Measurements from ENCODE around the gene MYCBP2. TPM values are rescaled to one million over a fixed set of nuclear protein-coding genes. Genes with fewer than 3 reads are reported as not detected.

The MYCBP2 gene
- polyA plus RNA-seq, 2 of the 4 experiments (the other 2 are of a cell fraction) = 15.8 to 37.8 TPM

DNA sequence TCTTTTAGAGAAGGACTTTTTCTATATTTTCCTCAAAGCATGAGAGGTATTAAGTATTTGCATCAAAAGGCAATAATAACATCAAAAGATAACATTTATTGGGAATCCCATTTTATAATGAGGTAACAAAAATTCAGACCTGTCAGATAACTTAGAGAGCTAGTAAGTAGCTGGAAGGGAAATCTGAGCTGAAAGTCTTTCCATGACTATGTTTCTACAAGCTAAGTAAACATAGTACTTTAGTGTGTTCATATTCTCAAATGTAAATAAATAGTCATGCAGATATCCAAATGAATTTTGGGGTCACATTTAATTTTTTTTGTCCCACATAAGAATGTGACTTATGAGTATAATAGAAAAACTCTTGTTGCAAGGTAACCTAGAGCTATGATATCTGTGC lies 212.6 kb downstream of the MYCBP2 start:
- no peak overlapping the region for H3K4me3 ChIP-seq
- peak overlapping the region in 1 of 2 experiments; percentile 30; a peak in 1 of 6 replicates for H3K27ac ChIP-seq
- H3K4me1 ChIP-seq = peaks cover 17% of the 10 kb centered on the region
- CTCF ChIA-PET = no interaction called here
- peak overlapping the region; percentile 30; the same call in 1 of the 3 replicates for H3K4me2 ChIP-seq
- TF ChIP-seq ESRRA (IDR thresholded peaks at IDR 0.05; ENCODE audit: borderline replicate concordance, low read length) = no peak
- no peak for FAIRE-seq
- POLR2A ChIA-PET = no interaction called here
- H3K9me3 ChIP-seq = no peaks in the 10 kb centered on the region
- no peak for DNase-seq (ENCODE audit: low read depth in 1 of 2, low spot score in 1 of 2)
- no peak for ATAC-seq

GRCh38 chr13:77113496-77113895 lies 213.4 kb downstream of the MYCBP2 start:
- H3K4me2 ChIP-seq = peak overlapping the region; percentile 30; the same call in 1 of the 3 replicates
- POLR2A ChIA-PET = no interaction called here
- H3K4me3 ChIP-seq = no peak overlapping the region
- no peaks in the 10 kb centered on the region for H3K9me3 ChIP-seq
- no peak for DNase-seq (ENCODE audit: low read depth in 1 of 2, low spot score in 1 of 2)
- no peak for FAIRE-seq
- no peak for ATAC-seq
- peak overlapping the region in 1 of 2 experiments; percentile 30; a peak in 1 of 6 replicates for H3K27ac ChIP-seq
- CTCF ChIA-PET = no interaction called here
- TF ChIP-seq BHLHE40 (IDR thresholded peaks at IDR 0.05; ENCODE audit: low read depth, low read length) = no peak
- TF ChIP-seq KDM1A (IDR thresholded peaks at IDR 0.05; ENCODE audit: low read depth) = no peak
- no peak for TF ChIP-seq FOSB (CRISPR knock-in tag; IDR thresholded peaks at IDR 0.05)
- no peak for TF ChIP-seq PBX3 (IDR thresholded peaks at IDR 0.05)
- TF ChIP-seq JUN (IDR thresholded peaks at IDR 0.05) = no peak
- TF ChIP-seq HOXB13 (CRISPR knock-in tag; IDR thresholded peaks at IDR 0.05; ENCODE audit: low read depth) = no peak
- TF ChIP-seq, protein P1, sequence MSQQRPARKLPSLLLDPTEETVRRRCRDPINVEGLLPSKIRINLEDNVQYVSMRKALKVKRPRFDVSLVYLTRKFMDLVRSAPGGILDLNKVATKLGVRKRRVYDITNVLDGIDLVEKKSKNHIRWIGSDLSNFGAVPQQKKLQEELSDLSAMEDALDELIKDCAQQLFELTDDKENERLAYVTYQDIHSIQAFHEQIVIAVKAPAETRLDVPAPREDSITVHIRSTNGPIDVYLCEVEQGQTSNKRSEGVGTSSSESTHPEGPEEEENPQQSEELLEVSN (IDR thresholded peaks at IDR 0.05; ENCODE audit: borderline replicate concordance, low read depth) = no peak
- no peak for TF ChIP-seq KDM5A (IDR thresholded peaks at IDR 0.05)
- TF ChIP-seq, protein P2, sequence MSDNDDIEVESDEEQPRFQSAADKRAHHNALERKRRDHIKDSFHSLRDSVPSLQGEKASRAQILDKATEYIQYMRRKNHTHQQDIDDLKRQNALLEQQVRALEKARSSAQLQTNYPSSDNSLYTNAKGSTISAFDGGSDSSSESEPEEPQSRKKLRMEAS (IDR thresholded peaks at IDR 0.05) = no peak
- TF ChIP-seq ESRRA (IDR thresholded peaks at IDR 0.05; ENCODE audit: borderline replicate concordance, low read length) = no peak
- no peak for TF ChIP-seq PHF8 (IDR thresholded peaks at IDR 0.05; ENCODE audit: borderline replicate concordance, low read depth)
- no peak for TF ChIP-seq EHMT2 (IDR thresholded peaks at IDR 0.05; ENCODE audit: low read depth)
- no peak for TF ChIP-seq NFE2L2 (conservative IDR thresholded peaks at IDR 0.05; ENCODE audit: low read length)
- no peak for TF ChIP-seq HOXB5 (CRISPR knock-in tag; IDR thresholded peaks at IDR 0.05)
- H3K4me1 ChIP-seq = peaks cover 17% of the 10 kb centered on the region

- Histone ChIP-seq H3K4me1 (no peaks in the 10 kb centered on the region), H3K9me3 (no peaks in the 10 kb centered on the region), H3K27ac (no peak overlapping the region), H3K4me2 (no peak overlapping the region), H3K4me3 (no peak overlapping the region)
- 92% methylated on average over 2 of the region's 2 CpGs for WGBS (ENCODE audit: missing lambda C conversion rate)
- TF ChIP-seq CBX8 (IDR thresholded peaks at IDR 0.05) (no peak), ESRRA (IDR thresholded peaks at IDR 0.05; ENCODE audit: borderline replicate concordance, low read length) (no peak), SREBF2 (IDR thresholded peaks at IDR 0.05) (no peak), HDAC2 (IDR thresholded peaks at IDR 0.05) (no peak)
- POLR2A ChIA-PET = no interaction called here
- CTCF ChIA-PET = no interaction called here
- DNase-seq (ENCODE audit: low read depth in 1 of 2, low spot score in 1 of 2) (no peak), ATAC-seq (no peak), FAIRE-seq (no peak)
Observed at GRCh38 chr13:77105051-77105450, 221.8 kb downstream of the MYCBP2 start.

DNA sequence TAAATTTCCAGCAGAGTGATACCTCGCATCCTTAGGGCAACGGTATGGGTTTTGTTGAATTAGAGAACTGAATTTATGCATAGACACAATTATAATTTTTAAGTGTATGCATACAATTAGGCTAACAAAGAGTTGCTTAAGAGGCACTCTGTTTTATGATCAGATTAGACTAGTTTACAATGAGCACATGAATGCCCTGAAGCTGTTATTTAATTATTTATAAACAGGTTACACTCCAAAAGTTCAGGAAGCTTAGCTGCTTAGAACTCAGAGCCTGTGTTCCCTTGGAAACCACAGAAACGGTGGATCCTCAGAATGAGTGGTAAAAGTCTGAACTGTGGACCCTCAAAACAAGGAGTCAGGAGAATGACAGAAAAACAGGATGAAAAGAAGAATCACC lies 227.5 kb downstream of the MYCBP2 start:
- TF ChIP-seq EHMT2 (IDR thresholded peaks at IDR 0.05; ENCODE audit: low read depth) = no peak
- TF ChIP-seq MAFK (IDR thresholded peaks at IDR 0.05; ENCODE audit: partially characterized antibody) = no peak
- no peak for TF ChIP-seq CTCF (IDR thresholded peaks at IDR 0.05)
- TF ChIP-seq, protein P3, sequence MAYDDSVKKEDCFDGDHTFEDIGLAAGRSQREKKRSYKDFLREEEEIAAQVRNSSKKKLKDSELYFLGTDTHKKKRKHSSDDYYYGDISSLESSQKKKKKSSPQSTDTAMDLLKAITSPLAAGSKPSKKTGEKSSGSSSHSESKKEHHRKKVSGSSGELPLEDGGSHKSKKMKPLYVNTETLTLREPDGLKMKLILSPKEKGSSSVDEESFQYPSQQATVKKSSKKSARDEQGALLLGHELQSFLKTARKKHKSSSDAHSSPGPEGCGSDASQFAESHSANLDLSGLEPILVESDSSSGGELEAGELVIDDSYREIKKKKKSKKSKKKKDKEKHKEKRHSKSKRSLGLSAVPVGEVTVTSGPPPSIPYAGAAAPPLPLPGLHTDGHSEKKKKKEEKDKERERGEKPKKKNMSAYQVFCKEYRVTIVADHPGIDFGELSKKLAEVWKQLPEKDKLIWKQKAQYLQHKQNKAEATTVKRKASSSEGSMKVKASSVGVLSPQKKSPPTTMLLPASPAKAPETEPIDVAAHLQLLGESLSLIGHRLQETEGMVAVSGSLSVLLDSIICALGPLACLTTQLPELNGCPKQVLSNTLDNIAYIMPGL (CRISPR knock-in tag; IDR thresholded peaks at IDR 0.05; ENCODE audit: borderline replicate concordance) = no peak
- TF ChIP-seq JUNB (IDR thresholded peaks at IDR 0.05) = no peak
- no peak for TF ChIP-seq GATA3 (IDR thresholded peaks at IDR 0.05; ENCODE audit: borderline replicate concordance)
- no peak for TF ChIP-seq HOXB5 (CRISPR knock-in tag; IDR thresholded peaks at IDR 0.05)
- TF ChIP-seq KDM1A (IDR thresholded peaks at IDR 0.05; ENCODE audit: low read depth) = no peak
- TF ChIP-seq JUN (IDR thresholded peaks at IDR 0.05) = no peak
- TF ChIP-seq NR3C1 (IDR thresholded peaks at IDR 0.05) = no peak
- TF ChIP-seq, protein P2 (IDR thresholded peaks at IDR 0.05) = no peak
- TF ChIP-seq PBX3 (IDR thresholded peaks at IDR 0.05) = no peak
- no peaks in the 10 kb centered on the region for H3K9me3 ChIP-seq
- CTCF ChIA-PET = no interaction called here
- no peaks in the 10 kb centered on the region for H3K4me1 ChIP-seq
- no peak overlapping the region for H3K4me3 ChIP-seq
- H3K27ac ChIP-seq = no peak overlapping the region
- H3K4me2 ChIP-seq = no peak overlapping the region
- DNase-seq (ENCODE audit: low read depth in 1 of 2, low spot score in 1 of 2) (no peak), FAIRE-seq (no peak), ATAC-seq (no peak)
- POLR2A ChIA-PET = no interaction called here
- WGBS (ENCODE audit: missing lambda C conversion rate) = 83% methylated on average over 3 of the region's 3 CpGs
